ENCODE data around the gene SRPK2.

DNA sequence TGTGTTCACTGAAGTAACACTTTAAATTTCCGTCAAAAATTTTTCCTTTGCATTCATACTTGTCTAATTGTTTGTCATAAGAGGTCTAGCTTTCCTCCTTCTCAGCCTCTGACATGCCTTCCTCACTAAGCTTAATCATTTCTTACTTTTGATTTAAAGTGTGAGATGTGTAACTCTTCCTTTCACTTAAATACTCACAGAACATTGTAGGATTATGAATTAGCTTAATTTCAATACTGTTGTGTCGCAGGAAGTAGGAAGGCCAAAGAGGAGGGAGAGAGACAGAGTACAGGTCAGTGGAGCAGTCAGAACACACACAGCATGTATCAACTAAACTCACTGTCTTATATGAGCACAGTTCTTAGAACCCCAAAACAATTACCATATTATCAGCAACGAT lies 99.0 kb downstream of the SRPK2 start:
- TF ChIP-seq EZH2 (IDR thresholded peaks at IDR 0.05) = no peak
- no peak for TF ChIP-seq POLR2AphosphoS5 (IDR thresholded peaks at IDR 0.05; ENCODE audit: borderline replicate concordance, low read depth, low read length)

All from SK-N-MC (cell line).